Stimulated activated CD4-positive, alpha-beta T cell treated with anti-CD3 and anti-CD28 coated beads, Interleukin-15, amount 100 ng/mL, for 48 hours (primary cell): ENCODE results near the gene AGAP5.
"Not testable (repeated sequence)": the region's sequence is repeated elsewhere in the genome, so short reads cannot be mapped to it uniquely, and the experiment has no call there.

Source experiments
- DNase-seq, 2 donors: peaks; one replicate each; pipeline ENCODE4 v3.0.0-alpha.2; 2020; ENCODE audit warnings: low read depth in 2 of 2

AGAP5 gene

DNA sequence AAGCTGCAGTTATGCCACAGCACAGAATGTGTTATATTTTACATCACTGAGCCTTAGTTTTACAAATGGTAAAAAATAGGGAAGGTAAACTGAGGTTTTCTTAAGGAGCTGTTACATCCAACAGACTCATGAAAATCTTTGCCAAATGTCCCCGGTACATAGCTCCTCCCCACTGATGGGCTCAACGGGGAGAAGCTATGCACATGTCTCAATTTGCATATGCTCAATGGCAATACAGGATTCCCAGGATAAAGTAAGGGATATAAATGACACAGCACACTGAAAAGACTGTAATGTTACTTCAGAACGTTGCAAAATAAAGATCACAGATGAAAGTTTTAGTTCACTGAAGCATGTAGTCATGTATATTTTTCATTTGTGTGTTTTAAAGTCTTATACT, 16.6 kb upstream of the AGAP5 start:
- not testable (repeated sequence) for DNase-seq

DNA sequence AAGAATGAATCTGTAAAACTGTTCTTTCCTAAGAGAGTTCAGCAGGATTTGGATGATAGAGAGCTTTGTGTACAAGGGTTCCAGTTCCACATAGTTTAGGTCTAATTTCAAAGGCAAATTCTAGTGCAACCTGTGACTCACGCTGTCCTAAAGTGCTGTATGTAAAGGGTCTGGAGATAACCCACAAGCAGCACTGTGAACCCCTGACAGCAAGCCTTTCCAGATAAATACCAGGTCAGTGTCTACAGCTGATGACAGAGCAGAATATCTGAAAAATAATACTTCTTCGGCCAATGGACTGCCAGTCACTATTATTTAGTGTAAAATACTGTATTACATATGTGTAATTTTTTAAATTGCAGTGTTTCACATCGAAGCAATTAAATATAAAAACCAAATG, 16.0 kb upstream of the AGAP5 start:
- DNase-seq: not testable (repeated sequence)

DNA sequence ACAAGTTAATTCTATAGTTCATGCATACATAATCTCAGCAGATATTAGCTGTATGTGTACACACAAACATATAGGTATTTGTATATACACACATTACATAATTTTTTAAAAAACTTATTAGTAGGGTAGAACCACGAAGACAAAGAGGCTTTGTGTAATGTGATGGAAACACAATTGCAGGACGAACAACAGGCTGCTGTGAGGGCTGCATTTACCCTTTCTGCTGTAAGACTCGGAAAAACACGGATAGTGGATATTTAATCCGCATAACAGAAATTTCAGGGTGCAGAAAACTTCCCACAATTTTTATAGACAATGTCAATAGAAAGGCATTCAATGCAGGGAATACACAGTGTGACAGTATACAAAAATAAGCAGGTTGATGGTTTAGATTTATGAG, 13.8 kb upstream of the AGAP5 start:
- DNase-seq: not testable (repeated sequence)

DNA sequence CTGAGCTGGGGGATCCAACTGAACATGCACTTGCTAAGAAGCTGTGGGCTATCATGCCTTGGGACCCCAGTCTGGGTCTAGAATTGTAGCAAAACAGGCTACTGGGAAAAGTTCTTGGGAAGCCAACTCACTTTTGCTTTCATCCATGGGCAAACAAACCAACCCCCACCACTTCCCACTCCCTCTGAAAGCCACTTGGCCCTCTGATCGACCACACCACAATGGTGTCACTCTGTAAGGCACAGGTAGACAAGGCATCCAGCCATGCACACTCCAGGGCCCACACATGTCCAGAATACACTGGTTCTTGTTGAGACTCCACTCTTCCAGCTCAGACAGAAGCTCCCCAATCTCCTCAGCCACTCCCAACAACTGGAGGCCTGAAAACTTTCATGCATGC, 10.2 kb upstream of the AGAP5 start:
- not testable (repeated sequence) for DNase-seq

DNA sequence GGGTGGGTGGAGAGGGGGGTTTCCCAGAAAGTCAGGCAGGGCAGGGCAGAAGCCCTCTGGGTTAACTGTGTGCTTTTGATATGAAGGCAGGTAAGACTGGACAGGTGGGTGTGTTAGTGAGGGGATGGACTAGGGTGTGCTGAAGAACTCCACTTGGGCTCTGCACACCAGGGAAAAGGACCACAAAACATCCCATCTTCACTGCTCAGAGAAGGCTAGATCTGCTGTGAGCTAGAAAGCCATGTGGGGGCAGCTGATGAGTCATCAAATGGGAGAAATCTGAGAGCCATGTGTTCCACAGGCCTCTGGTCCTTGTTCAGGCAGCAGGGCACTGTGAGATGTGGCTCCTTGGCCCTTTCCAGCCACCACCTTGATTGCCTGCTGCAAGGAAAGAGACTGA, 9.7 kb upstream of the AGAP5 start:
- DNase-seq: not testable (repeated sequence)

DNA sequence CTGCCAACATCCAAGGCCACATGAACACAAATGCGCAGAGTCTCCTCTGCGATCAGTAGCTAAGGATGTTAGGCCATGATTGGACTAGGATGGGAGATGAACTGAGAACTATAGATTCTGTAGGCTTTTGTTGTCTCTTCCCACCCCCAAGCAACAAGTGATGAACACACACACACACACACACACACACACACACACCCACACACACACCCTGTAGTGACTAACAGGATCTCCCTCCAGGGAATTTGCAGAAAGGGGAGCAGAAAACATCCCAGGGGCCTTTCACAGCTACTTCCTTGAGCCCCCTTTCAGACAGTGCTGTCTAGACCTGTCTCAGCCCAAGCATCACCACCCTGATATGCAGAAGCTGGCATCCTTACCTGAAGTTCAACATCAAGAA, 8.6 kb upstream of the AGAP5 start:
- DNase-seq: not testable (repeated sequence)

DNA sequence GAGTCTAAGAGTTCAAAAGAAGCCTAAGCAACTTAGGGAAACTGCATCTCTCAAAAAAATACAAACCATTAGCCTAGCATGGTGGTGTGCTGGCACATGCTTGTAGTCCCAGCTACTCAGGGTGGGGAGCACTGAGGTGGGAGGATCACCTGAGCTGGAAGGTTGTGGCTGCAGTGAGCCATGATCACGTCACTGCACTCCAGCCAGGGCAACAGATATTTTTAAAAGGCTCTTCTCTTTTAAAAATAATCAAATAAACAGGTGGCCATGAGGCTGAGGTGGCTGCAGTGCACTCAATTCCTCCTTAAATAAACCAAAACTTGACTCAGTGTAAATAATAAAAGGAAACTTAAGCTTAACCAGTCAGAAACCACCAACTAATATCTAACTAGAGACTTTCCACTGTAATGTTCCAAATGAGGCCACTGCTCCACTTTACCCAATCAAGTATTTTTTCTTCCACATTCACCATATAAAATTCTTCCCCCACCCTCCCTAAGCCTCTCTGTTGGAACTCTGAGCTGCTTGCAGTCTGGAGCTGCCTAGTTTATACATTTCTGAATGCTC, 7.7 kb upstream of the AGAP5 start:
- DNase-seq: not testable (repeated sequence)

DNA sequence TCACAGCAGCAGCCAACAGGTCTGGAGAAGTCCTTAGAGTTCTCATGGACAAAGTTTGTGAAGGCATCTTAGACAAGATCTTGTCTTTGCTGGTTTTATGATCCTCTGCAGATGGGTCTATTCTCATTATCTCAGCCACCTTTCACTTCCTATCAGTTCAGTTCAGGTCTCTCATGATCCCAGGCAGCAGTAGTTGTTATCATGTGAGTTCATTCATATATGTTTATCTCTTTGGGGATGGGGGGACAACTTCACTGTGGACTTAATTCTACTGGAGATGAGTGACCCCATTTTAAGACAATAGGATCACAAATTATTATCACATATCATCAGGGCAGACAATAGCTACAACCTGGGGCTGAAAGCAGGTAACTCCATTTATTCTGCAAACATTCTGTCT, 6.0 kb upstream of the AGAP5 start:
- not testable (repeated sequence) for DNase-seq

DNA sequence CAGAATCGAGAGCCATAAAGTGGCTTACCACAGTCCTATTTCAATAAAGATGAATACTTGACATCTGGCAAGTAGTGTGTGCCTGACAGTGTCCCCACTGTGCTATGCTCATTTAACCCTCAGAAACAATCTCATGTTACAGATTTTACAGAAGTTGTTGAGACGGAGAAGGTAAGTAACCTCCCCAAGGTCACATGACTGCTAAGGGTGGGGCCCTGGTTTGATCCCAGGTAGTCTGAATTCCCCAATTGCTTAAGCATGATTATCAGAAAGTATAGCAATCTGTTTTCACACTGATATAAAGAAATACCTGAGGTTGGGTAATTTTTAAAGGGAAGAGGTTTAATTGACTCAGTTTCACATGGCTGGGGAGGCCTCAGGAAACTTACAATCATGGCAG, 910 bp upstream of the AGAP5 start:
- not testable (repeated sequence) for DNase-seq

DNA sequence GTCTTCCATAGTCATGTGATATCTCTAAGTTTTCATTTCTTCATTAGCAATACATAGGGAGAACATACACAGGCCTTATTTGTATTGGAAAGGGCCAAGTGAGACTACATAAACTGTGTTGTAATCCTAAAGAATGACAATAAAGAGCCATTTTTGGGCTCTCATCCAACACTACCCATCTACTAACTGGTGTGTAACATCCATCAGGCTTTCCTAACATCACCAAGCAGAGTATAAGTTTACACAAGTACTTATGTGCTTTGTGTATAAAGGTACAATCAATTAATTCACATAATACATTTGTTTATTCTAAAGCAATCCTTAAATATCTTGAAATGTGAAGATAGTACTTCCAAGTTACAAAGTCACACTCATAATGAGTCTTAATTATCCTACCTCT, 2.6 kb downstream of the AGAP5 start:
- not testable (repeated sequence) for DNase-seq

DNA sequence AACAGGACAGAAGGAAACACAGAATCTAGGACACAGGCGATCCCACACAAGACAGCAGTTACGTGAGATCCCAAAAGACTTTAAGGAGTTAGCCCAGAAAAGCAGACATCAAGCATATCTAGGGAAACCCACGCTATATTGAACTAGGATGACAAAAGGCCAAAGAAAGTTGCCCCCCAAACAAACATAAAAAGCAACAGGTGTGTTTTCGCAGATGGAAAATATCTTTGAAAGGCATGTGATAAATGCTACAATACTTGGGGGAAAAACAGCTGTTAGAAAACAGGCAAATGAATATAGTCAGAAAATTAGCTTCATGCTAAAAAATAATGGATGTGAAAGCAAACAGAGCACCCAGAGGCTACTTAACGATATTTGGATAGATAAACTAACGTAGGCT, 7.2 kb downstream of the AGAP5 start:
- not testable (repeated sequence) for DNase-seq

DNA sequence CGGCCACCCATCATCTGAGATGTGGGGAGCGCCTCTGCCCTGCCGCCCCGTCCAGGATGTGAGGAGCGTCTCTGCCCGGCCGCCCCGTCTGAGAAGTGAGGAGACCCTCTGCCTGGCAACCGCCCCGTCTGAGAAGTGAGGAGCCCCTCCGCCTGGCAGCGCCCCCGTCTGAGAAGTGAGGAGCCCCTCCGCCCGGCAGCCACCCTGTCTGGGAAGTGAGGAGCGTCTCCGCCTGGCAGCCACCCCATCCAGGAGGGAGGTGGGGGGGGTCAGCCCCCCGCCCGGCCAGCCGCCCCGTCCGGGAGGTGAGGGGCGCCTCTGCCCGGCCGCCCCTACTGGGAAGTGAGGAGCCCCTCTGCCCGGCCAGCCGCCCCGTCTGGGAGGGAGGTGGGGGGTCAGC, 8.3 kb downstream of the AGAP5 start:
- not testable (repeated sequence) for DNase-seq

DNA sequence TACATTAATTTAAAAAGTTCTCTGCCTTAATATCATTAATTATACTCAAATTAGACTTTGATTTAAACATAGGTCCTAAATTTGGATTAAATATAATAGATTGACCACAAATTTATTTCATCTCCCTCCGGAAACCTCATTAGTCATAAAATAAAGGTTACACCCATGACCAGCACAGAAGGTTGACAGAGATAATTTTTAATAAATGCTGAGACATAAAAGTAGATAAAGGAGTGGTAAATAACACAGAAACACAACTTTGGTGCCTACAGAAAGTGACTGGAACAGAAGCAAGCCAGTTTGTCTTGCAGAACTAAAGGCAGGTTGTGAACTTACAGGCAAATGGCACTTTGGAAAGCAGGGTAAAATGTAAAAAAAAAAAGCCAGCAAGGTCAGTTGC, 10.3 kb downstream of the AGAP5 start:
- not testable (repeated sequence) for DNase-seq

DNA sequence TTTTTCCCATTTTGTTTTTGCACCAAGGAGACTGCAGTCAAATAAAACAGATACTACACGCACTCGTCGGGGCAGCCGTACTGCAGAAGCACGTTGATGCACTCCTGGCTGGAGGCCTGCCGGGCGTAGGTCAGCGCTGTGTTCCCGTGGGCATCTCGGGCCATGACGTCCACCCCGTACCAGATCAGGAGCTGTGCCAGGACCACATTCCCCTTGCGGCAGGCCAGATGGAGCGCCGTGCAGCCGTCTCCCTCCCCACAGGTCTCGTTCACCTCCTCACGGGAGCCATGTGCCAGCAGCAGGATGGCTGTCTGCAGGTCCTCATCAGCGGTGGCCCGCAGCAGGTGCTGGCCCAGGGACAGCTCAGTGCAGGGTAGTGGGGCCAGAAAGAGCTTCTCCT, 23.4 kb downstream of the AGAP5 start:
- DNase-seq: not testable (repeated sequence)

DNA sequence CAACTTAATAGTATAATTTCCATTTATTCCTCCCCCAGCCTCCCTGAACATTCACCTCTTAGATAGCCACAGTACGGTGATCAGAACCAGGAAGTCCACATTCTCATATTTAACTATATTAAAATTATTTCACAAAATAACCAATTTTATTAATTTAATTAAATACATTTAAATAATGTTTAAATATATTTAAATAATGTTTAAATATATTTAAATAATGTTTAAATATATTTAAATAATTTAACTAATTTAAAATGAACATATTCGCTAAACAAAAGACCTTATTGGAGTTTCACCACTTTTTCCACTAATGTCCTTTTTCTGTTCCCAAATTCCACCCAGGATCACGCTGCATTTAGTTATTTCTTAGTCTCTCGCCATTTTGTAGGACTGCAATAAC, 29.5 kb downstream of the AGAP5 start:
- DNase-seq: not testable (repeated sequence)

DNA sequence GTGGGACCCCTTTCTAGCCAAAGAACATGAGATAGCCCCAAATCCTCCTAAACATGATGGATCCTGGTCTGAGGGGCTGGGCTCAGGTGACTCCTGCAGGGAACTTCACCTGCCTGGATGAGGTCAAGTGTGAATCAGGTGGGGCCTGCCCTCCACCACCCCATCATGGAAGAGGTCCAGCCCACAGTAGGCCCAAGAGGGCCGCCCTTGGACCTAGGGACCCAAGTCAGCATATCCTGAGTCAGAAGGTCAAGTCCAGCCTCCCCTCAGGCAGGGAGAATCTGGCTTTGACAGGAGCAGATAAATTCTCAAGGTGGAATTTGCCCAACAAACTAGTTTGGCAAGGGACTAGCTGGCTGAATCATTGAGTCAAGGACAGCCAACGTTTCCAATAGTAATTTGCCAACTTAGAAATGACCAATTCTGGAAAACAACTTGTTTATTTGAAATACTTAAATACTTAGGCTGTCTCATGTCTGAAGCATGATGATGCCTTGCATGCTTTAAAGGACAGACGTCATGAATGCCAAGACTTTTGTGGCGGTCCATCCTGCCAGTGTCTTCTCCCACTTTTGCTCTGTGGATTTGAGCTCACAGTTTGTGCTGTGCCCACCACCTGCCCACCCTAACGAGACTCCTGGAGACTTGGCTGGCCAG, 31.6 kb downstream of the AGAP5 start:
- DNase-seq: not testable (repeated sequence)

DNA sequence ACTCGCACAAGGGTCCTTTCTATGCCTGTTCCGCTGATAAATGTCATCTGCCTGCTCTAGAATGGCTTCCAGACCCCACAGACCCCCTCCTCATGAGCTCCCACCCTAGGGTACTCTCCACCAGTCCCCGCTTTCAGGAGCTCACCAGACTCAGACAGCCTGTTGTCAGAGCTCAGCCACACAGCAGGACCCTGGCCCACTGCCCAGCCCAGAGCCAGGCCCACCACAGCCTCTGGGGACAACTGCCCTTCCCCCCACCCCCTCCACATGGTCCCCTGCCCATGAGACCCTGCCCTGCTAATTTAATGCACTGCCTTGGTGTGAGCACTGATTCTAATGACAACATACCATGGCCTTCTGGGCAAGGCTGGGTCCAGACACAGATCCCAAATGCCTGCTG, 32.3 kb downstream of the AGAP5 start:
- not testable (repeated sequence) for DNase-seq

DNA sequence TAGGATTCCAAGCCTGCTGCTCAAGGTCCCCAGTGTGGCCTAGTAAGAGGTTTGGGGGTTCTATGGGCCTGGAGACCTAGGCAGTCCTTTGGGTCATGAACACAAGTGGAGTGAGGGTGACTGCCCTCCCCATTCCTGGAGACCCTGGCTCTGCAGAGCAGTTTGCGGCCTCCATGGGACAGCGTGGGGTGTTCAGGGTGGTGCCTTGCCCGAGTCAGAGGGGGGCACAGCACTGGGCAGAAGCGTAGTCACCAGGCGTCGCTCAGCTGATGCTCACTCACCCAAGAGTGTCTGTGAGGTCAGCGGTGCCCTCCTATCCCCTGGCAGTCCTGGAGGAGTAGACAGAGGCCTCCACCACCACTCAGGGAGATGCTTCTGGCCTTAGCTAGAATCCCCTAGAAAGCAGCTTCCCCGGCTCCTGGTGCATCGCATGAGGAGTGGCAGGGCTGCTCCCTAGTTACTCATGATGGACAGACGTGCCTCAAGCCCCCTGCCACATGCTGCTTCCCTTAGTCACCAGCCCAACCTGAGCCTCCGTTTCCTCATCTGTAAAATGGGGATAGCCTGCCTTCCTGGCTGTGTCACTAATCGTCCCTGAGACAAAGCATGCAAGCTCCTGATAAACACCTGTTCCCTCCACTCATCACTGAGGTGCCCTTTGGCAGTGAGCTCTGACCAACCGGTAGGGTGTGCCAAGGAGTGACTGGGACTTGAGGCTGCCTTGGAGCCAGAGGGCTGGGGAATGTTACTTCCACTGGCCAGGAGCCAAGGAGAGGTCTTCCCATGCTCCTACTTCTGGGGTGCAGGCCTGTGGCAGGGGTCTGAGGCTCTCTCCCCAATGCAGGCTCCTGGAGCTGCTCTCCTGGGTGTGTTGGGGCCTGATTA, 33.5 kb downstream of the AGAP5 start:
- DNase-seq: not testable (repeated sequence)

DNA sequence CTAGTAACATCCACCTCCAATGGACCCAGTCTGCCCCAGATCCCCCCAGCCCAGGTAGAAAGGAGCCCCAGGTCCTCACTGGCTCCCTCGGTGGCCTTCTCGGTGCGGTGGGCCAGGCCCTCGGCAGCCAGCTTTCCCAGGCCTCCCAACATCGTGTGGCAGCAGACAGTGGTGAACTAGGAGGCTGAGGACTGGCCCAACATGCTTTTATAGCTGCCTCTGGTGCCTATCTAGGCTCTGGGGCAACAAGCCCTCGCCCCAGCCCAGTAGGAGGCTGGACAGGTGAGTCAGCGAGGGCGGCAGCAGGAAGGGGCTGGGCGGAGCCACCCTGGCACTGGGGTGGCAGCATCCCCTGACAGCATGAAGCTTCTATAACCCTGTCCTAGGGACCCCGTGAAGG, 34.3 kb downstream of the AGAP5 start:
- DNase-seq: not testable (repeated sequence)

DNA sequence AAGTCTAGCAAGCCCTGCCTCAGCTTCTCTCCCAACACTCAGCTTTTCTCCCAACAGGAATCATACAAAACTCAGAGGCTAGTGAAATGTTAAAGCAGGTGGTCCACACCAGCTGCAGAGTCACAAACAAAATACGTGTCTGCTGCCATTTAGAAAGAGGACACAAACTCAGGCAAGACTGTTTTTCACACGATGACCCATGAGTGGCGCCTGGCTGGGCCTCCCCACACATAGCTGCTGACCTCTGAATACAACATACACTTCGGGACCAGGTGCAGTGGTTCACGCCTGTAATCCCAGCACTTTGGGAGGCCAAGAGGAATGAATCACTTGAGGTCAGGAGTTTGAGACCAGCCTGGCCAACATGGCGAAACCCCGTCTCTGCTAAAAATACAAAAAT, 35.2 kb downstream of the AGAP5 start:
- not testable (repeated sequence) for DNase-seq

DNA sequence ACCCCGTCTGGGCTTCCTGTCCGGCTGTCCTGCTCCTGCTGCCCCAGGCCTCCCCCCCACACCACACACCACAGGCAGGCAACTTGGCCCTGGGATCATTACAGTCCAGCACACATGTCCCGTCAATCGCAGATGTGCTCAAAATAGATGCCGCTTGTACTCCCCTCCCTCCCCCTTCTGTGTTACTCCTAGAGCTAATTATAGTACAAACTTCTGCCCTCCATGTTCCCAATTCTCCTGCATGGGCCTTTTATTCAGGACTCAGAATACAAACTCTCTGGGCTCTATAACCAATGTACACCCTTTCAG, 42.0 kb downstream of the AGAP5 start, which contains the start of gene SYNPO2L:
Gene SYNPO2L, minus strand, starts transcription at position 40 of the 309 bp plus-strand sequence. CDS start 107 bp downstream, outside the sequence.
- no peak for DNase-seq

DNA sequence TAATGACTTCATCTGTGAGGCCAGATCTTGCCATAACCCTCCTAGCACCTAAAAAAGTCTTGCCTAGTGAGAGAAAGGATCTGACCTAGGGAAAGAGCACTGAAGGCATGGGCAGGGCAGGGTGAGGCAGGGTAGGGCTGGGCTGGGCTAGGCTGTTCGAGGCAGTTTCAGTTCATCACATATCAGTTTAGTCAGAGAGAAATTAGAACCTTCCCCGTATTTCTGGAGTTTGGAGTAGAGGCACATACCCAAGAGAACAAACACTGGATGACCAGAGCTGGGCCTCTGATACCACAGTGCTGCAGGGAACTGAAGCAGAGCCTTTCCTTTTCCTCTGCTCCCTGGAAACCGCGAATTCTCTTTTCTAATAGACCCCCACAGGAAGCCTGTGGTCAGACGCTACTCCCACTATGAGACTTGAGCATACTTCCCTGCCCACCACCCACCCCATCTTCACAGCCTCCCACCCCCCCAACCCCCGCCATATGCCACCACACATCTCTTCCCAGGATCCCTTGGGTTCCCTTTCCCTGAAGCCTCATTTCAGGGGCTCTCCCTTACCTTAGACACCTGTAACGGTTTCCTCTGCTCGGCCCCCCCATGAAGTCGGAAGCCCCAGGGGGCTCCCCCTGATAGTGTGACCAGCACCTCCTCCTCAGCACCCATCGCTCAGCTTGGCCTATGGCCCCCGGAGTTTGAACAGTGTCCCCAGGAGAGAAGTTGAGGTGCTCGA, 42.5 kb downstream of the AGAP5 start:
- DNase-seq: no peak
